Hematopoietic multipotent progenitor cell (in vitro differentiated cells): ENCODE results near the gene PEX11G. TPM values are rescaled to one million over a fixed set of nuclear protein-coding genes. Genes with fewer than 3 reads are reported as not detected.

Experiments
- DNase-seq, 3 donors: peaks; one replicate each; pipeline ENCODE4 v3.0.0-alpha.2; 2011 to 2015; ENCODE audit warnings: low read depth in 2 of 3, low spot score in 2 of 3
- total RNA-seq: library from RNA; depleted of rRNA; stranded (reverse); fragments of >200 nt; gene quantifications from one replicate; pipeline ENCODE4 v1.2.3, GENCODE V29; 2012

The PEX11G gene
- total RNA-seq, 1 donor: 4.8 TPM

DNA sequence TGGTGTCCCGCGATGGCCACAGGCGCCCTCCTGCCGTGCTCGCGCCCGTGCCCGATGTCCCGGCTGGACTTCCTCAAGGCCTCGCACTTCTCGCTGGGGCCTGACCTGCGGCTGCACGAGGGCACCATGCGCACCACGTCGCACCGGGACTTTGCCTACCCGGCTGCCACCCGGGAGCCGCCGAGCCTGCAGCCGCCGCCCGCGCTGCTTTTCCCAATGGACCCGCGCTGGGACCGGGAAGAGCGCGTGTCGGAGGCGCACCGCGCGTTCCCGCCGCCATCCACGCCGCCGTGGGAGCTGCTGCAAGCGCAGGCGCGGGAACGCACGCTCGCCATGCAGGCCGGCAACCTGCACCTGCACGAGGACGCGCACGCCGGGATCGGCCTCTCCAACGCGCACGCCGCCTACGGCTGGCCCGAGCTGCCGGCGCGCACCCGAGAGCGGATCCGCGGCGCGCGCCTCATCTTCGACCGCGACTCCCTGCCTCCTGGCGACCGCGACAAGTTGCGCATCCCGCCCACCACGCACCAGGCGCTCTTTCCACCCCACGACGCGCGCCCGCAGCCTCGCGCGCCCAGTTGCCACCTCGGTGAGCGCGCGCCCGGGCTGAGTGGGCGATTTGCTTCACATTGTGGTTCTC, 12.1 kb upstream of the PEX11G start:
- DNase-seq: peak in 2 of 3 donors; percentile 33 to 44

DNA sequence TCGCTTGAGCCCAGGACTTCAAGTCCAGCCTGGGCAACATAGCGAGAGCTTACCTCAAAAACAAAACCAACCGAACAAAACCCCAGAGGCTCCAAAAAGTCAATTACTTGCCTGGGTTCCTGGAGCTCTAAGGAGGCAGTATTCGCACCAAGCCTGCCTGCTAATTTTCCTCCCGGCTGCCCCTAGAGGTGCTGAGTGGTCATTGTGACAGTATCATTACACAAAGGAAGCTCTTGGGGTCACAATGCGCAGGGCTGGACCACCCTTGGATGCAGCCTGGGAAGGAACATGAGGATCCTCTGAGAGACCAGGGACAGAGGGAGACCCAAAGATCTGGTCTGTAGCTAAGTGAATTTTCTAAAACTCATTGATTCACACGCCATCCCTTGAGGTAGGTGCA, 8.5 kb upstream of the PEX11G start:
- DNase-seq: peak in 1 of 3 donors; percentile 60

DNA sequence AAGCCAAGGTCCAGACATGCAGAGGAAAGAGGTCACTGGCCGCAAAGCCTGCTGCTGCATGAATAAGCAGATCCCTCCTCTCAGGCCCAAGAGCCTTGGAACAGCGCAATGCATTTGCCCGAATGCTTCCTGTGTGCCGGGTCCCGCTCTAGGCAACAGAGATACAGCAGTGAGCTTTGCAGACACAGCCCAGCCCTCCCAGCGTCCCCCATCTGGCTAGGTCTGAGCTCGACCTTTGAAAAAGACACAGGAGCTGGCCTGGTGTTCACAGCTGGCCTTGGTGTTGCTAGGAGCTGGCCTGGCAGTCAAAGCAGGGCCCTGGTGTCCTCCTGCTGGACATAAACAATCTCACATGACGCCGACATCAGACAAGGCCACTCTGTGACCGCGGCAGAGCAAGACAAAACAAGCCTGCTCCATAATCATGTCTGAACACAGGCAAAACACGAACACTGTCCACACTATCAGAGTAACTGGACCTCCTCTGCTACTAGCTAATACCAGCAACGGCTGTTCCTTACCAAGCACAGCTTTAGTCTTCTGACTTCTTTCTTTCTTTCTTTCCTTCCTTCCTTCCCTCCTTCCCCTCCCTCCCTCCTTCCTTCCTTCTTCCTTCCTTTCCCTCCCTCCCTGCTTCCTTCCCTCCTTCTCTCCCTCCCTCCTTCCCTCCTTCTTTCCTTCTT, 5.7 kb upstream of the PEX11G start:
- no peak for DNase-seq

DNA sequence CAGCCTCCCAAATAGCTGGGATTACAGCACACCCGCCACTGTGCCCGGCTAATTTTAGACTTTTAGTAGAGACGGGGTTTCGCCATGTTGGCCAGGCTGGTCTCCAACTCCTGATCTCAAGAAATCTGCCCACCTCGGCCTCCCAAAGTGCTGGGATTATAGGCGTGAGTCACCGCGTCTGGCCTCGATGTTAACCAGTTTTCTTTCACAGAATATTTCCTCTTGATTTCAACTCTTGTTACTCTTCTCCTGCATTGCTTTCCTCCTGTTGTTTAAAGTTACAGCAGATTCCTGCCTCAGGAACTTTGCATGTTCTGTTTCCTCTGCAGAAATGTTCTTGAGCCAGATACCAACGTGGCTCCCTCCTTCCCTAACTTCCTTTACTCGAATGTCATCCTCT, 3.7 kb upstream of the PEX11G start:
- DNase-seq: no peak

DNA sequence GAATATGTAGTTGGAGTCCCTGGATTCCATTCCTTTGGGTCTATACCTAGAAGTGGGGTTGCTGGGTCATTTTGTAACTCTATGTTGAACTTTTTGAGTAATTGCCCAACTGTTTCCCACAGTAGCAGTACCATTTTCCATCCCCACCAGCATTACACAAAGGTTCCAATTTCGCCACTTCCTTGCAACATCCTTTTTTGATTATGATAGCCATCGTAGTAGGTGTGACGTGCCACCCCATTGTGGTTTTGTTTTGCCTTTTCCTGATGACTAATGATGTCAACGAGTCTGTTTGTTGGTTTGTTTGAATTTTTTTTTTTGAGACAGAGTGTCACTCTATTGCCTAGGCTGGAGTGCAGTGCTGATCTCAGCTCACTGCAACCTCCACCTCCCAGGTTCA, 3.3 kb upstream of the PEX11G start:
- DNase-seq: peak in 2 of 3 donors; percentile 42 to 66

DNA sequence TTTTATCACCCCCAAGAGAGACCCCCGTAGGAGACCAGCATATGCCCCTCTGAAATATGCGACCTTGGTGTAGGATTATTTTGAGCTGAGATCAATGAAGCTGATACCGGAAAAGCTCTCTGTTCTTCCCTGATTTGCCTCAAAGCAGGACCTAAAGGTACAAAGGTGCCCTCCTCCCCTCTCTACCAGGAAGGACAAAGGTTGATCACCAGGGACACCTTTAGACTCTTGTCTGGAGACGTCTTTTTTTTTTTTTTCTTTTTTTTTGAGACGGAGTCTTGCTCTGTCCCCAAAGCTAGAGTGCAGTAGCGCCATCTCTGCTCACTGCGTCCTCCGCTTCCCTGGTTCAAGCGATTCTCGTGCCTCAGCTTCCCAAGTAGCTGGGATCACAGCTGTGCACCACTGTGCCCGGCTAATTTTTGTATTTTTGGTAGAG, 792 bp upstream of the PEX11G start:
- no peak for DNase-seq

DNA sequence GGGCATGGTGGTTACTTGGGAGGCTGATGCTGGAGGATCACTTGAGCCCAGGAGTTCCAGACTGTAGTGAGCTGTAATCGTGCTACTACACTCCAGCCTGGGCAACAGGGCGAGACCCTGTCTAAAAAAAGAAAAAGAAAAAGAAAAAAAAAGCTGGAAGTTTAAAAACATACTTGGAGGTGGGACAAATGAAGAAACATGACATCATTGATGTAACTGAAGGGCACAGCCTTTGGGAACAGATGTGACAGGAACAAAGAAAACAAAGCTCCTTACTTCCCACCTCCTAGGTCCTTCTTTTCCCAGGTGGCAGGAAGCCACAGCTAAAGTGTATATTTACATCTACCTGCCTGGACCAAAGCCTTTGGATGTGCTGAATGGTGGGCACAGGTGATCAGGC, 1.9 kb downstream of the PEX11G start:
- DNase-seq: no peak

DNA sequence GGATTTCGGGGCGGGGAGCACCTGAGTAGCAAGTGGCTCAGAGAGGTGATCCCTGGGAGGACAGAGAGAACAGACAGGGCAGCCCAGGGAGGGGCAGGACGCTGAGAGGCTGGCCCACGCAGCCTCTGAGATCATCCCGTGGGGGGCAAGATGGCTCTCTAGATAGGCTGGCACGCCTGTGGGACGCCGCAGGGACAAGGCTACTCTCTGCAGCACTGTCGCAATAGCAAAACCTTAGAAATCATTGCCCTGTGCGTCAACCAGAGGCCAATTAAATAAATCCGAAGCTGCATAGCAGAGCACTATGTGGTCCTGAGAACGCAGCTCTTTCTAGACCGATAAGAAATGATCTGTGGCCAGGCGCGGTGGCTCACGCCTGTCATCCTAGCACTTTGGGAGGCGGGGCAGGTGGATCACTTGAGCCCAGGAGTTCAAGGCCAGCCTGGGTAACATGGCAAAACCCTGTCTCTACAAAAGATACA, 5.1 kb downstream of the PEX11G start:
- no peak for DNase-seq

DNA sequence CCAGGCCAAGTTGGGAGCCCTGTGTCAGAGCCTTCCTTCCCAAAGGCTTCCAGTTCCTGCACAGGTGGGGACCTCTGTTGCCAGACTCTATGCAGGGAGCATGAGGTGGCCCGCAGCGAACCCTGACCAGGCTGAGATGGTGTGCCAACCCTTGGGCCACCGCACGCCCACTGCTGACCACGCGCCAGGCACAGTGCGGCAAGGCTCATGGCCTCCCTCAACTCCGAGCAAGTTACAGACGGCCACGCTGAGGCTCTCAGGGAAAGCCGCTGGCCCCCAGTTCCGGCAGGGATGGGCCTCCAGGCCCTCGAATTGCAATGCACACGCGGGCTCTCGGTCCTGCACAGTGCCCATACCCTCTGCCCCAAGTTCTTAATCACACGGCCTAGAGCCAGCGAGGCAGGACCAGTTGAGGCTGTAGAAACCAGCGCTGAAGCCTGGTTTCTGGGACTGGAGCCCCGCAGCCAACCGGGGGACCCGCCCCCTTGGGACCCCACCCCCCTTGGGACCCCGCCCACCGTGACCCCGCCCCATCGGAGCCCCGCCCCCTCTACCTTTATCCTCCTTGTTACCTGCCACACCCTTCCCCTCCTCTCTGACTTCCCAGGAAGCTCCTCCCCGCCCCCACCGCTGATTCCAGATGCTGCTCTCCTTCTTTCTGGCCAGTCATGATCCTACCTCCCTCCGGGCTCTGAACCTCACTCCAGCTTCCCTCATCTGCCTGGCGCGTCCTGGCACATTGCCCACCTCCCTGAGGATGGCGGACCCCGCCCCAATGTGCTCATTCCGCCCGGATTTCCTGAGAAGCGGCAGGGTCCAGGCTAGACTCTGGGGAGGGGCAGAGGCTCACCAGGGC, 6.0 kb downstream of the PEX11G start:
- no peak for DNase-seq

DNA sequence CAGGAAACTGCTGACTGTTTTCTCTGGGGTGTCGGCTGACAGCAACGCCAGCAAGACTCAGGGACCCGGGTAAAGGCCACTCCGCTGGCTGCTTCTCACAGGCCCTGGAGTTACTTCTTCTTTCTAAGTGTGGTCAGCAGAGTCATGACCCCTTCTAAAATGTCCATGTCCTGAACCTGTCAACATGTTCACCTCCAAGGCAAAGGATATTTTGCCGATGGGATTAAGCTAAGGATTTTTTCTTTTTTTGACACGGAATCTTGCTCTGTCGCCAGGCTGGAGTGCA, 7.9 kb downstream of the PEX11G start:
- no peak for DNase-seq

DNA sequence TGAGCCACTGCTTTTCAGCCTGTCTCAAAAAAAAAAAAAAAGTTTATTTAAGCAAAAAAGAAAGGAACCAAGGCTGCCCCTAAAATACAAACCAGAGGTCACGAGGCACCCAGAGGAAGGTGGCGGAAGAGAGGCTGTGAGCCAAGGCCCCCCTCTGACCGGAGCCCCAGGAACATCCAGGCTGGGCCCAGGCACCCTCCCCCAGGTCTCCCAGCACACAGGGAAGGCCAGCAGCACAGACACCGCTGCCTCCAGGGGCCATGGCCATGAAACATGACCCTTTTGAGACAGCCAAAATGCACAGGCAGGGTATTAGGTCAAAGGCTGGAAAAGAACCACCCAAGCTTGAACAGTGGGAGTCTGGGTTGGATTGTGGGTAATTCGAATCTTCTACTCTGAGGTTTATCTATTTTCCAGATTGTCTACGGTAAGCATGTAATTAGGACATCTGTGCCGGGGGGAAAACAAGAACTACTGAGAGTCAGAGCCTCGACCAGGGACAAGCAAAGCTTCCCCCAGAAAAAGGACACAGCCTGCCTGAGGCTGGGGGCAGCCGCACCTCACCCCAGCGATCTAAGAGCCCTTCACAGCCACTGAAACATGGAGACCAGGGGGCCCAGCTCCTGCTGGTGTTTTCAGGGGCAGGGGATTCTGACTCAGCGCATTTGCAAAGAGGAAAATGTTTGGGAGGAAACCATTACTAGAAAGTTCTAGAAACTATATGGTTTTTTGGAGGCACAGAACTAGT, 8.4 kb downstream of the PEX11G start:
- DNase-seq: no peak

DNA sequence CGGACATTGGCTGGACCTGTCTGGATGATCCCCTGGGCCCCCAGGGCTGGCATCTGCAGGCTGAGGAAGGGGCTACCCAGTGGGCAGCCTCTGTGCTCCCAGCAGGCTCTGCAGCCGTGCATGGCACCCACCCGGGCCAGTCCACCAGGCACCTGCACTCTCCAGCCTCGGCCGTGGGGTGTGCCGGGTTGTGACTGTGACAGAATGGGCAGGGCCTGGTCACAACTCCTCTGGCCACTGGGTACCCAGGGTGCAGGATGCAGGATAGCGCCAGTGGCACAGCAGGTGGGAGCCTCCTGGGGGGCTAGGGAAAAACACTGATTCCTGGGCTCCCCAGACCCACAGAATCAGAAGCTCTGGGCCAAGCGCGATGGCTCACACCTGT, 10.0 kb downstream of the PEX11G start:
- no peak for DNase-seq

DNA sequence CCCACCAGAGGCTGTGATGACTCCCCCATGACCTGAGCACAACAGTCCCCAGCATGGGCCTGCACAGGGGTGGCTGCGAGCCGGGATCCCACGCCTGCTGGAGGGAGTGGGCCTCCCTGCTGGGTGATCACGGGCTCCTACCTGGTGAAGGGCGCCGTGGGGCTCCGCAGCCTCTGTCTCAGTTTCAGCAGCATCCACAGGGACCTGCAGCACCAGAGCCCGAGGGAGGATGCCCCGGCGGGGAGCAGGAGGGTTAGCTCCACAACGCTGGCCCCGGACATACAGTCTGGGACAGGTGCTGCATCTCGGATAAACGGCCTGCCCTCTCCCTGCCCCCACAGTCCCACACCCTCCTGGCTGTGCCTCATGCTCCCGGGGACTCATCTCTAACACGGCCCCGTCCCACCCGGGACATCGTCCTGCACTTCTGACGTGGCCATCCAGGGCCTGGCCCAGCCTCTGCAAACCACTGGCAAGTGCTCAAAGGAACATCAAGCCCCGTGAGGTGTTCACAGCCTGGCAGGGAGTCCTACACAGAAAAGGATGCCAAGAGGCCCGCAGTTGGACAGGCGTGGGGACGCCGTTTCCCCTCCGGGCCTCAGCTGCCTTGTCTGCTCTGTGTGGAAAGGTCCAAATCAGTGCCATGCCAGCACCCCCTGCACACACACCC, 10.5 kb downstream of the PEX11G start:
- DNase-seq: no peak

DNA sequence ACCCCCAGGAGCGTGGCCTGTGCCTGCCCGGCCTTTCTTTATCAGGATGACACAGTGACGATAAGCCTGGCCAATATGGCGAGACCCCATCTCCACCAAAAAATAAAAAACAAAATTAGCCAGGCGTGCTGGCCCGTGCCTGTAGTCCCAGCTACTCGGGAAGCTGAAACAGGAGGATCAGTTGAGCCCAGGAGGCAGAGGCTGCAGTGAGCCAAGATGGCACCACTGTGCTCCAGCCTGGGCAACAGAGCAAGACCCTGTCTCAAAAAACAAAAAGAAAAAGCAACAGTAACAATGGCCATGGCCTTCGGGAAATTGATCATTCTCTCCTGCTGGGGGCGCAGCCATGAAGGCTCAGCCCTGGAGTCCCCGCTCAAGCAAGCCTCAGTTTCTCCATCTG, 11.1 kb downstream of the PEX11G start:
- DNase-seq: no peak

DNA sequence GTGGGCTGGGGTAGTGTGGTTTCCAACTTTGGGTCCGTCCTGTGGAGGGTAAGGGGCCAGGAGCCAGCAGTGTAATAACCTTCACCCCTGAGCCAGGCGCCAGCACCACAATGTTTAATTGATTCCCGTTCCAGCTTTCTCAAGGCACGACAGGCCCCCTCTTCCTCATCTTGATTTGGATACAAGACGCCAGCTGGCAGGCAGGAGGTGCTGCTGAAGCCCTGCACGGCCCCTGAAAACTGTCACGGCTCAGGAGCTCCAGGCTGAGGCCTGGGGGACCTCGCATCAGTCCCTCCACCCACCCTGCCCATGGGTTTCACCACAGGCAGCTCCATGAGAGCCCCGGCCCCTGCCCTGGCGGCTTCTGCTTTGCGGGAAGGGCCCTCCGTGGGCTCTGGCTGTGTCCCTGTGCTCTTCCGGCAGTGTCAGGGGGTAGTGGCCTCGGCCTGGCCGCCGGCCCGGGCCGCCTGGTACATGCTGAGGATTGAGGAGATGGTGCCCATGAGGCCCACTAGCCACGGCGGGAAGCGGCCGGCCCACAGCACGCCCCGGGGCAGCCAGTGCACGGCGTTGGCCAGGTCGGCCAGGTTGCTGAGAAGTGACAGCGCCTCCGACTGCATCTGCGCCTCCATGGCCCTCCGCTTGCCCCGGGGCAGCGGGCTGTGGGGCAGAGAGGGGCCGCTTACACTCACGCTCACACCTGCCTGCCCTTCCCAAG, 11.9 kb downstream of the PEX11G start:
- no peak for DNase-seq

DNA sequence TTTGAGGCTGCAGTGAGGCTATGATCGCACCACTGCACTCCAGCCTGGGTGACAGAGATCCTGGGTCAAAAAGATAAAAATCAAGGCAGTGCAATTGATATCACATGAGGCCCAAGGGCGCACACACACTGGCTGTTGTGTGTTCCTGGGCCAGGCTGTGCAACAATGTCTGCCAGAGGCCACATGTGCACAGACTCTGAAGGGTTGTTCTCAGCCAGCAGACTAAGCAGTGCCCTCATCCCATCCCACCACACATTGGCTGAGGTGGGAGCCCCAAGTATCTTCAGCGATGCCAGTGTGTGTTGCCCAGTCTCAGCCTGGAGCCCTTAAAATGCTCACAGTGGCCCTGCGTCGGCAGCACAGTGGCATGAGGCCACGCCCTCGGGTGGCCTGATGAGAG, 12.6 kb downstream of the PEX11G start:
- no peak for DNase-seq

DNA sequence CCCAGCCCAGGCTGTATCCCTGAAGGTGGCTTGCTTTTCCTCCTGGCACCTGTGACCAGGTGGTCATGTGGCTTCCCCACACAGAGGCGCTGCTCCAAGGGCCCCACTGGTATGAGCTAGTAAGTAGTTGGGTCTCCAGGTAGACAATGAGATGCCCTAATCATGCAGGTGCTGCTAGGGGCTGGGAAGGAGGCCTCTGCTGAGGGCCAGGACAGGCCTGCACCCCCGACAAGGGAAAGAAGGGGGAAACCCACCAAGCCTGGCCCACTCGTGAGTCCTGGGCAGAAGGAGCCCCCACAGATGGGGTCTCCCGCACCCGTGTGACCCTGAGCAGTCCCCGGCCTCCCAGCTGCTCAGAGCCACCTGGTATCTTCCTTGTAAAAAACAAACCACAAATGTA, 13.2 kb downstream of the PEX11G start:
- DNase-seq: no peak

DNA sequence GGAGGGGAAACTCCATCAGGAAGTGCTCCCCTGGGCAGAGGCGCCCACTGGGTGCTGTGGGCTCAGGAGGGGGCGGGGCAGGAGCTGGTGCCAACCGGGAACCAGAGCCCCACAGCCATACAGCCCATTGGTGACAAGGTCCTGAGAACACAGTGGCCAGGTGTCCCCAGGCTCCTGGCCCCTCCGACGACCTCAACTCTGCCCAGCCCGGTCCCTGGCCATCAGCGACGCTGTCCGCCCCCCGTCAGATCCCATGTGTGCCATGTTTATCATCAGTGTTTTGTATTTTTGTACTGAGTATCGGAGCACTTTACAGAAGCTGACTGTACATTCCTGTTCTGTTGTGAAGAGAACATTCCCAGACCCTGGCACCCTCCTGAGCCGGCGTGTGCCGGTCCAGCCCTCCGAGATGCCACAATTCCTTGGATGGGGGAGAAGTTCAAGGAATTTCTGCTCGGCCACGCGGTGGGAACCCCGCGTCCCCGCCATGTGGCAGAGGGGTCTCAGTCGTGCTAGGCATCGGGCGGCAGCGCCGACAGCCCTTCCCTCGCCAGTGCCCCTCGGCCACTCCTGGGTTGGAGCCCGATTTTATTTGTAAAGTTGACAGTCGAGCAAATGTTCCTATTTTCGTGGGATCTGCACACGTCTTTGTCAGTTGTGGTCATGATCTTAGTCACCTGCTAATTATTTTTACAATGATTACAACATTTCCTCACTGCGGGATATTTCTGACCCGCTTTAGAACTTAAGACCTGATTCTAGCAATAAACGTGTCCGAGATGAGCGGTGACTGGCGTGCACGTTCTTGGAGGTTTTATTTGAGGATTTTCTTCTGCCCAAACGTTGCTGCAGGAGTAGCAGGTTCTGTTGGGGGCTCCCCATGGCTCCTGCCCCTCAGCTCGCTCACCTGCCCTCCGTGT, 16.9 kb downstream of the PEX11G start:
- DNase-seq: no peak
